ENCODE measurements around the gene VPS4A.

VPS4A gene

DNA sequence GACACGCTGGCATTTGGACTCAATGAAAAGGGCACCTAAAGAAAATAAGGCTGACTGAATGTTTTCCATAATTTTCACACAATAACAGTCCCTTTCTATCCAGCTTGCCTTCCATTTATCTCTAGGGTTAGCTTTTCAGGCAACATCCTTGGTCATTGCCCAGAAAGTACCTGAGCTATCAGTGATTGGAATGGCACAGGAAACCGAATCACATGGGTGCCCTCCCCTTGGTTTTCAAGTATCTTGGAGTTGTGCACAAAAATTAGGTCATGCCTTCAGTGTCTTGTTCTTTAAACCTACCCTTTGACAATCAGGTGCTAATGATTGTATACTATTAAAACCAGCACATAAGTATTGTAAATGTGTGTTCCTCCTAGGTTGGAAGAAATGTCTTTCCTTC is 3.3 kb upstream of the VPS4A start:
- no peak for DNase-seq

- DNase-seq, result no peak
Measured at GRCh38 chr16:69309316-69309715, 1.8 kb upstream of the VPS4A start.

DNA sequence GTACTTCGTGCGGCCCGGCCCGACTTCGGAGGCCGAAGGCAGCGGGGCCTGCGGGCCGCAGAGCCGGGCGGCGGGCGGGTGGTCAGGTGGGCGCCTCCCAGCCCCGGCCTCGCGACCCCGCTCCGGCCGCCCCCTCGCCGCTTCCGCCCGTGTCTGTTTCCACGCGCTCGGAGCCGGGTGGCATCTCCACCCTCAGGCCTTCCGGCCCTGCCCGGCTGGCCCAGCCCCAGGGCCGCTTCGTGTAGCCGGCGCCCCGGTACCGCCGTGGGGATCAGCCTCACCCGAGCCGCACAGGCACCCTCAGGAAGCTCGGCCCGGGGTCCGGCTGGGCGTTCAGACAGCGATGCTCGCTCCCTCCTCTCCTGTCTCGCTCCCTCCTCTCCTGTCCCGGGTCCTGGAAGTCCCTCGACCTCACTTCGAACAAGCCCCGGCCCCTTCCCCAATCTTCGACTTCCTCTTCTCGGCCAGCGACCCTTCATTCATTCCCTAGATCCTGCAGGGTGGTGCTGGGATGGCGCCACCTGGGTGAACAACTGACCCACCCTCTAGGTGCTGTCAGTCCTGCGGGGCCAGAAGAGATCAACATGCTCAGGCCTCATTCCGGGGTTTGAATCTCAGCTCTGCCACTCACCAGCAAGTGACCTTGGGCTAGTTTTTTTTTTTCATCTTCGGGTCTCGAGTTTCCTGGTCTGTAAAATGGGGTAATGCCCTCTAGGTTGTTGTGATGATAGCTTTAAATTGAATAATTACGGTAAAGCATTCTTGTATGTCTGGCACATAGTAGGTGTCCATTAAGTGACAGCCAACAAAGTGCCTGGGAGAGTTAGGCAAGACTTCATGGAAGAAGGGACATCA is 610 bp downstream of the VPS4A start:
- peak; percentile 64 to 72 for DNase-seq

GRCh38 chr16:69313469-69313868 is 2.3 kb downstream of the VPS4A start:
- DNase-seq, result no peak

GRCh38 chr16:69314534-69314933 is 3.4 kb downstream of the VPS4A start:
- DNase-seq, result peak in 1 of 2 experiments; percentile 7

DNA sequence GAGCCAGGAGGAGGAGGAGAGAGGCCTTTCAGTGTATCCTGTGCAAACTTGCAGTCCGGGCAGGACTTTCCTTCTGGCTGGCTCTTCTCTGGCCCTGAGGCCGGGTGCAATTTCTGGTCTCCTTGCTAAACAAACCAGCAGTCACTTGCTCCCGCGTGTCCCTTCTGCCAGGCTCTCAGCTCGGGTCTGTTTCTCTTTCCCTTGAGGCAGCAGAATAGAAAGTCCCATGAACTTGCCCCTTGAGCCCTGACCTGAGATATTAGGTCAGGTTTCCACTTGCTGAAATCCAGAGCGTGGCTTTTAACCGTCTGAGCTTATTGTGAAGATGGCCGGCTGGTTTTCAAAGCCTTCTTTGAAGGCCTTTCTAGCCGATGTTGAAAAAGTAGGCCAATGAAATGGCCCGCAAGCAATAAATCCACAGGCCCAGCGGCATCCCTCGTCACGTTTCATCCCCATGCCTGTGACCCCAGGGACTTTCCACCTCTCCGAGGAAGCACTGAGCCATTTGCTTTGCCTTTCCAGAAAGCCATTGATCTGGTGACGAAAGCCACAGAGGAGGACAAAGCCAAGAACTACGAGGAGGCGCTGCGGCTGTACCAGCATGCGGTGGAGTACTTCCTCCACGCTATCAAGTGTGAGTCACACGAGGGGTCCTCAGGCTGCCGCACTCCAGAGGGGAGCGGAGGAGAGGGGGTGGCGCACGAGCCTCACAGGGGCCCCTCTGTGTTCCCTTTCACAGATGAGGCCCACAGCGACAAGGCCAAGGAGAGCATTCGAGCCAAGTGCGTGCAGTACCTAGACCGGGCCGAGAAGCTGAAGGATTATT is 4.5 kb downstream of the VPS4A start:
- peak in 1 of 2 experiments; percentile 15 for DNase-seq

GRCh38 chr16:69316595-69317034 is 5.5 kb downstream of the VPS4A start:
- peak in 1 of 2 experiments; percentile 13 for DNase-seq

DNA sequence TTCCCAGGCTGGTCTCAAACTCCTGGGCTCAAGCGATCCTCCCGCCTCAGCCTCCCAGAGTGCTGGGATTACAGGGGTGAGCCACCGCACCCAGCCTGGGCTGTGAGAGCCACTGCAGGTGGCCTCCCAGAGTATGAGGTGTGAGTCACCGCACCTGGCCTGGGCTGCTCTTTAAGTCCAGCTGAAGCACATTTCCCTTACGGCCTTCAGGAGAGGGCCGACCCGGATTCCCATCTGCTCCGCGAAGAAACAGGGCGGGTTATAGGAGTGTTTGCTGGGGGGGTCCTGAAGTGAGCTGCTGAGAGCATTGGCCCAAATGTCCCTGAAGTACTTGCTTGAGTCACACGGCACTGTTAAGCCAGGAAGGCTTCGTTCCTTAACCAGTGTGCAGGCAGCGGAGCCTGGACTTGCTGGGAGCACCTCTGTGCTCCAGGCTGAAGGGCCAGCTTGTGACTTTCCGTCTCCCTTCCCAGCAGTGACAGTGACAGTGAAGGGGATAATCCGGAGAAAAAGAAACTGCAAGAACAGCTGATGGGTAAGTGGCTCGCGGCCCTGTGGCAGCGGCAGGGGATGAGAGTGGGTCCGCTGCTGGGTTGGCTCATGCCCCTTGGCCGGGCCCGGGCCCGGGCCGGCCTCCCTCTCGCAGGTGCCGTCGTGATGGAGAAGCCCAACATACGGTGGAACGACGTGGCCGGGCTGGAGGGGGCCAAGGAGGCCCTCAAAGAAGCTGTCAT is 7.2 kb downstream of the VPS4A start:
- DNase-seq, result peak; percentile 14

DNA sequence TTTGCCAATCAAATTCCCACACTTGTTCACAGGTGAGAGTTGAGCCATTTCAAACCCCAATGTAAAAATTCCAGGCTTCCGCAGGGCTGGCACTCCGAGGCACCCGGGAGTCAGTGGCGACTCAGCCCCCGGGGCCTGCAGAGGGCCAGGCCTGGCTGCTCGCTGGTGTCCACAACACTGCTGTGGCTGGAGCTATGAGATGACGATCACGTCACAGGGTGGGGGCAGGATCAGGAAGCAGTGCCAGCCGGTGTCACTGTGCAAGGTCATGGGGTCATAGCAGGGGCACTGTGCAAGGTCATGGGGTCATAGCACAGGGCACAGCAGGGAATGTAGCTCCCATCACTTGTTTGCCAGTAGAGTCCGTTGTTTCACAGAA is 7.8 kb downstream of the VPS4A start:
- DNase-seq, result peak; percentile 4 to 13

- peak in 1 of 2 experiments; percentile 16 for DNase-seq
Measured at GRCh38 chr16:69319381-69319780, 8.2 kb downstream of the VPS4A start.

DNA sequence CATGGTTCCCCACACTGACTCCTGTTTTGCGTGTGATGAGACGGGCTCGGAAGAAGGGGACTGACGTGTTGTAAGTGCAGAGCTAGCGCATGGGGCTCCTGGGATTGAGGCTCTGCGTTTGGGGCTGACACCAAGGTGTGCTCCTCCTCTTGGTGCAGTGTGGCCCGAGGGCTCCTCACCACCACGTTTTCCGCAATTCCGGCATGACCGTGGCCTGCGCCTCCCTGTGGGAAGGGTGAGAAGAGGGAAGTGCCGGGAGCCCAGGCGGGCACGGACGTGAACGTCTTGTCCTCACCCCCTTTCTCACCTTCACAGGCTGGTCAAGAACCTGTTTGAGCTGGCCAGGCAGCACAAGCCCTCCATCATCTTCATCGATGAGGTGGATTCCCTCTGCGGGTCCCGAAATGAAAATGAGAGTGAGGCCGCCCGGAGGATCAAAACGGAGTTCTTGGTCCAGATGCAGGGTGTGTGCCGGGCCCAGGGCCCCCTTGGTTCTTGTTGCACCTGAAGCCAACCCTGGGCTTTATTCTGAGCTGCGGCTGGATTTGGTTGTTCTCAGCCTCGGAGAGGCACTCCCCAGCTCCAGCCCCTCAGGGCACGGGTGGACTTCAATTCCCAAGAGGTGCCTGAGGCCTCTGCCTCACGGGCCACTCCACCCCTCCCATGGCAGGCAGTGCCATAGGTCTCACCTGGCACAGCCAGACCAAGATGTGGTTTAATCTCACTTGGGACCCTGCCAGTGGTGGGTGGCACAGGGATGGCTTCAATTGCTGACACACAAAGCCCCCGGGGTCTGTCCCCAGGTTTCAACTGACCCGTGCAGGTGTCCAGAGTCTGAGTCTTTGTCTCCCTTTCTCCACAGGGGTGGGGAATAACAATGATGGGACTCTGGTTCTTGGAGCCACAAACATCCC is 8.9 kb downstream of the VPS4A start:
- DNase-seq, result peak; percentile 16 to 18

DNA sequence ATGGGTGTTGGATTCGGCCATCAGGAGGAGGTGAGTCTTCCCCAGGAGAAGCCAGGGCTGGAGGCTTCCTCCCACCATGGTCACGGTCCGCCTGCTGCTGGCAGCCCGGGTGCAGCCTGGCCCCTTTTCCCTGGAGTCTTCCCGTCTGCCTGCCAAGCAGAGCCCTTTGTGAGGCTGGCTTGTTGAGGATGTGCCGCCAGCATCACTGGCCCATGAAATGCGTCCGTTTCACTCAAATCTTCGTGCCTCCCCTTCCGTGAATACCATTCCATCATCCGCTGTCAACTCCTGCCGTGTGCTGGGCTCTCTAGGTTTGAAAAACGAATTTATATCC is 9.6 kb downstream of the VPS4A start:
- DNase-seq, result peak in 1 of 2 experiments; percentile 15

GRCh38 chr16:69321080-69321479 is 9.9 kb downstream of the VPS4A start:
- peak in 1 of 2 experiments; percentile 15 for DNase-seq

GRCh38 chr16:69322343-69322742 is 11.2 kb downstream of the VPS4A start:
- DNase-seq, result peak; percentile 14 to 15

DNA sequence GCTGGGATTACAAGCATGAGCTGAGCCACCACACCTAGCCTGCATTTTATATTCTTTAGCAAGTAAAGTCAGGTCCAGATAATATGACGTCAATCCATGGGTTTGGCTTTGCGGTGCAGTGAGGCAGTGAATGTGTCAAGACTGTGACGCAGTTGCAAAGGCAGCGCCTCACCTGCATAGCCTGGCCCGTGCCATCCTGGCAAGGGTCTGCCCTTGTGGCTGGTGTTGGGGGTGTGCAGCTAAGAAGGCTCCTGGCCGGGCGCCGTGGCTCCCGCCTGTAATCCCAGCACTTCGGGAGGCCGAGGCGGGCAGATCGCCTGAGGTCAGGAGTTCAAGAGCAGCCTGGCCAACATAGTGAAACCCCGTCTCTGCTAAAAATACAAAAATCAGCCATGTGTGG is 12.3 kb downstream of the VPS4A start:
- DNase-seq, result peak; percentile 12 to 16

DNA sequence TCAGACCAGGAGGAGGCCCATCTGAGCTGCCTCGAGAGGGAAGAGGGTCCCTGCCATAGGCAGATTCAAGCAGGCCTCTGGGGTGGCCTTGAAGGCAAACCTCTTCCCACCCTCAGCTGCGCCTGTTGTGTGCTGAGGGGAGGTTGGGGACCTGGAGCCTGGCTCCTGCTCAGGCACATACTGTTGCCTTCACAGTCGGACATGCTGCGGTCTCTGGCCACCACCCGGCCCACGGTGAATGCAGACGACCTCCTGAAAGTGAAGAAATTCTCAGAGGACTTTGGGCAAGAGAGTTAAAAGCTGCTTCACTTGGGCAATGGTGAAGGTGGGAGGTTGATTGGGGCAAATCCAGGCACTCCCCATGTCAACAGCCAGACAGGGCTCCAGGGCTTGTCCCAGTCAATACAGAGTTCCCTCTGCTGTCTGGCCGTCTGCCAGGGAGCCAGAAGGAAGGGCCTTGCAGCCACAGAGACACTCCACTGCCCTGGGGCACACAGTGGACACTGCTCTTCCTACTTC is 12.9 kb downstream of the VPS4A start:
- DNase-seq, result peak; percentile 15

- peak; percentile 13 to 16 for DNase-seq
Measured at GRCh38 chr16:69324585-69325253, 13.6 kb downstream of the VPS4A start.

- DNase-seq, result peak; percentile 17 to 18
Measured at GRCh38 chr16:69325784-69326171, 14.6 kb downstream of the VPS4A start.

GRCh38 chr16:69326172-69326873 is 15.2 kb downstream of the VPS4A start:
- DNase-seq, result peak; percentile 15 to 17

DNA sequence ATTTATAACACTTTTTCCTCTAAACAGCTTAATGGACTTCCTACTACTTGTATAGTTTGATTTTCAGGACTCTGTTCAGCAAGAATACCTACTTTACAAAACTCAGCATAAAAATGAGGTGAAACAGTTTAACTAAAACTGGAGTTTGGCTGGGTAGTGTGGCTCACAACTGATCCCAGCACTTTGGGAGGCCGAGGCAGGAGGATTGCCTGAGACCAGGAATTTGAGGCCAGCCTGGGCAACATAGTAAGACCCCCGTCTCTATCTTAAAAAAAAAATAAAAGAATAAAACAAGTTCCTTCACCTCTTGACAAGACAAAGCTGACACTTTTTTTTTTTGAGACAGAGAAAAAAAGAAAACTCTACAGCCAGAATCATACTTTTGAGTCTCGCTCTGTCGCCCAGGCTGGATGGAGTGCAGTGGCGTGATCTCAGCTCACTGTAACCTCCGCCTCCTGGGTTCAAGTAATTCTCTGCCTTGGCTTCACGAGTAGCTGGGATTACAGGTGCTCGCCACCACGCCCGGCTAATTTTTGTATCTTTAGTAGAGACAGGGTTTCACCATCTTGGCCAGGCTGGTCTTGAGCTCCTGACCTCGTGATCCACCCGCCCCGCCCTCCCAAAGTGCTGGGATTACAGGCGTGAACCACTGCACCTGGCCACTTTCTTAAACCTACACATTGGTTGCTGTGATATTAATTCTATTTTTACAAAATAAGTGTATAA is 16.6 kb downstream of the VPS4A start:
- DNase-seq, result peak; percentile 15 to 16
